GM23338 (cell line): ENCODE data around the gene COX8A. TPM values are rescaled to one million over a fixed set of nuclear protein-coding genes. Genes with fewer than 3 reads are reported as not detected.

Source experiments
- ATAC-seq: fragments of 200-7000 bp; cut with Tn5 transposase; 3 replicates; pipeline ENCODE4 v1.9.1; 2020
- DNase-seq: peaks from one replicate; pipeline ENCODE4 v3.0.0-alpha.2; 2015; ENCODE audit warnings: low spot score
- H2AFZ ChIP-seq: fragments of 200-600 bp; sonication (generic); 2 replicates; pipeline ENCODE4 v1.8.0; 2016; ENCODE audit warnings: antibody characterized with exemption, mild to moderate bottlenecking, moderate library complexity
- H3F3A ChIP-seq: fragments of 200-600 bp; sonication (generic); replicated peaks from 2 replicates; pipeline ENCODE4 v1.8.0; 2017; ENCODE audit warnings: antibody characterized with exemption, mixed run types, low read depth
- H3K27ac ChIP-seq: fragments of 200-600 bp; sonication (generic); 2 replicates; pipeline ENCODE4 v1.6.1; 2016; ENCODE audit warnings: low read depth
- H3K27me3 ChIP-seq: fragments of 200-600 bp; sonication (generic); 2 replicates; pipeline ENCODE4 v1.8.0; 2016; ENCODE audit warnings: mild to moderate bottlenecking, mixed run types, moderate library complexity; ENCODE audit not compliant: insufficient read depth
- H3K36me3 ChIP-seq: fragments of 200-600 bp; sonication (generic); 2 replicates; pipeline ENCODE4 v1.8.0; 2016; ENCODE audit warnings: mild to moderate bottlenecking; ENCODE audit not compliant: insufficient read depth
- H3K4me1 ChIP-seq: fragments of 200-600 bp; sonication (generic); 2 replicates; pipeline ENCODE4 v1.8.0; 2016; ENCODE audit warnings: mild to moderate bottlenecking, moderate library complexity; ENCODE audit not compliant: insufficient read depth
- H3K4me2 ChIP-seq: fragments of 200-600 bp; sonication (generic); 2 replicates; pipeline ENCODE4 v1.7.1; 2017; ENCODE audit warnings: mixed run types
- H3K4me3 ChIP-seq: fragments of 200-600 bp; sonication (generic); 2 replicates; pipeline ENCODE4 v1.6.1; 2016; ENCODE audit warnings: mixed run types
- H3K79me2 ChIP-seq: fragments of 200-600 bp; sonication (generic); replicated peaks from 2 replicates; pipeline ENCODE4 v1.8.0; 2017; ENCODE audit warnings: mild to moderate bottlenecking; ENCODE audit not compliant: insufficient read depth
- H3K9me2 ChIP-seq: fragments of 200-600 bp; sonication (generic); 2 replicates; pipeline ENCODE4 v1.8.0; 2017; ENCODE audit not compliant: insufficient read depth
- H4K20me1 ChIP-seq: fragments of 200-600 bp; sonication (generic); replicated peaks from 2 replicates; pipeline ENCODE4 v1.8.0; 2017; ENCODE audit warnings: mild to moderate bottlenecking; ENCODE audit not compliant: insufficient read depth
- H3K27ac Mint-ChIP-seq: 2 replicates; pipeline ENCODE4 v1.8.0; 2020; ENCODE audit warnings: inconsistent platforms, mild to moderate bottlenecking, moderate library complexity, mixed read lengths
- H3K27me3 Mint-ChIP-seq: 3 replicates; pipeline ENCODE4 v1.8.0; 2022; ENCODE audit warnings: low read depth, mild to moderate bottlenecking, moderate library complexity, mixed read lengths, inconsistent platforms; ENCODE audit not compliant: insufficient read depth, poor library complexity
- H3K36me3 Mint-ChIP-seq: 3 replicates; pipeline ENCODE4 v1.8.0; 2021; ENCODE audit warnings: low read depth, mild to moderate bottlenecking, inconsistent platforms, moderate library complexity, mixed read lengths
- H3K4me1 Mint-ChIP-seq: 3 replicates; pipeline ENCODE4 v1.8.0; 2020; ENCODE audit warnings: mild to moderate bottlenecking, inconsistent platforms, mixed read lengths
- H3K4me3 Mint-ChIP-seq: 3 replicates; pipeline ENCODE4 v1.8.0; 2021; ENCODE audit warnings: moderate library complexity, mild to moderate bottlenecking, inconsistent platforms, mixed read lengths
- H3K9me3 Mint-ChIP-seq: 3 replicates; pipeline ENCODE4 v1.8.0; 2020; ENCODE audit warnings: moderate library complexity, mild to moderate bottlenecking, inconsistent platforms, mixed read lengths
- CREB1 ChIP-seq: fragments of 250-450 bp; sonication (Bioruptor Pico); IDR thresholded peaks from 2 replicates; pipeline ENCODE4 v1.5.0; 2020; ENCODE audit warnings: low read depth, mild to moderate bottlenecking, moderate library complexity
- CTCF ChIP-seq, 2 experiments: fragments of 200-600 bp in 1 of 2; sonication (generic) in 1 of 2; conservative IDR thresholded peaks; 2 replicates each; pipeline versions ENCODE4 v1.5.1 to v1.6.1; 2016 to 2017; ENCODE audit warnings: antibody characterized with exemption in 2 of 2, low read depth in 2 of 2, mild to moderate bottlenecking in 2 of 2, moderate library complexity in 1 of 2
- ETS1 ChIP-seq: IDR thresholded peaks from 2 replicates; pipeline ENCODE4 v1.6.1; 2016; ENCODE audit warnings: antibody characterized with exemption
- EZH2 ChIP-seq: fragments of 200-600 bp; sonication (generic); IDR thresholded peaks from one replicate; pipeline ENCODE4 v1.8.0; 2017; ENCODE audit warnings: antibody characterized with exemption, mild to moderate bottlenecking, low read depth; ENCODE audit not compliant: unreplicated experiment
- EZH2phosphoT487 ChIP-seq: fragments of 200-600 bp; sonication (generic); IDR thresholded peaks from one replicate; pipeline ENCODE4 v1.8.1; 2018; ENCODE audit warnings: antibody characterized with exemption; ENCODE audit not compliant: unreplicated experiment
- JUNB ChIP-seq: IDR thresholded peaks from one replicate; pipeline ENCODE4 v1.6.1; 2016; ENCODE audit warnings: antibody characterized with exemption; ENCODE audit not compliant: unreplicated experiment
- NANOG ChIP-seq: IDR thresholded peaks from 2 replicates; pipeline ENCODE4 v1.6.1; 2016; ENCODE audit warnings: antibody characterized with exemption, borderline replicate concordance
- POLR2AphosphoS5 ChIP-seq: IDR thresholded peaks from 2 replicates; pipeline ENCODE4 v1.6.1; 2016; ENCODE audit warnings: antibody characterized with exemption, low read depth
- REST ChIP-seq: IDR thresholded peaks from one replicate; pipeline ENCODE4 v1.6.1; 2018; ENCODE audit warnings: antibody characterized with exemption; ENCODE audit not compliant: unreplicated experiment
- STAT1 ChIP-seq: IDR thresholded peaks from one replicate; pipeline ENCODE4 v1.6.1; 2016; ENCODE audit warnings: antibody characterized with exemption; ENCODE audit not compliant: unreplicated experiment
- ZNF114 ChIP-seq: fragments of 250-450 bp; sonication (Bioruptor Pico); IDR thresholded peaks from 2 replicates; pipeline ENCODE4 v1.5.0; 2020; ENCODE audit warnings: mild to moderate bottlenecking, moderate library complexity
- ZNF331 ChIP-seq: fragments of 250-450 bp; sonication (Bioruptor Pico); IDR thresholded peaks from 2 replicates; pipeline ENCODE4 v1.5.0; 2020; ENCODE audit warnings: low read depth, mild to moderate bottlenecking, moderate library complexity
- polyA plus RNA-seq: library from polyadenylated mRNA; unstranded; fragments of >200 nt; fragmentation: Nextera tagmentation; extraction: Ambion mirVana; gene quantifications from 2 replicates; pipeline ENCODE4 v1.2.1, GENCODE V29; 2016
- total RNA-seq: library from RNA; depleted of rRNA; stranded (reverse); fragments of >200 nt; shearing (Covaris generic); gene quantifications from 2 replicates; pipeline ENCODE4 v1.2.3, GENCODE V29; 2014

COX8A gene
- total and polyA plus RNA-seq, 2 experiments from 2014 or later, result 427 to 483 TPM

- no peaks in the 10 kb centered on the region for H3K36me3 ChIP-seq
- peaks cover 54% of the 10 kb centered on the region for H3K79me2 ChIP-seq
- no peak for ATAC-seq
- TF ChIP-seq EZH2 (no peak), ZNF331 (CRISPR knock-in tag) (no peak), POLR2AphosphoS5 (no peak), STAT1 (no peak), ZNF114 (CRISPR knock-in tag) (no peak)
- Mint-ChIP-seq H3K36me3 (peaks cover under 1% of the 10 kb centered on the region; the same call in 2 of the 3 replicates), H3K4me1 (peaks cover 11% of the 10 kb centered on the region), H3K9me3 (no peaks in the 10 kb centered on the region), H3K27me3 (peaks cover 17% of the 10 kb centered on the region), H3K4me3 (peak overlapping the region; percentile 81), H3K27ac (no peak overlapping the region; the same call in 1 of the 2 replicates)
- no peaks in the 10 kb centered on the region for H3K27me3 ChIP-seq
- H3K4me2 ChIP-seq, result no peak overlapping the region
- H4K20me1 ChIP-seq, result peaks cover 34% of the 10 kb centered on the region
- H3K4me1 ChIP-seq, result peaks cover 8% of the 10 kb centered on the region
- peaks cover 30% of the 10 kb centered on the region for H3F3A ChIP-seq
- DNase-seq, result no peak
- no peak overlapping the region for H2AFZ ChIP-seq
- no peak overlapping the region for H3K4me3 ChIP-seq
- H3K9me2 ChIP-seq, result no peaks in the 10 kb centered on the region
- no peak overlapping the region for H3K27ac ChIP-seq
Measured at GRCh38 chr11:63940786-63941185, 33.6 kb upstream of the COX8A start.

GRCh38 chr11:63941901-63942300, 32.5 kb upstream of the COX8A start:
- Histone ChIP-seq H3K4me3 (no peak overlapping the region), H3K4me2 (no peak overlapping the region), H3K27ac (no peak overlapping the region), H3K27me3 (no peaks in the 10 kb centered on the region), H3K79me2 (peaks cover 54% of the 10 kb centered on the region), H2AFZ (no peak overlapping the region), H4K20me1 (peaks cover 38% of the 10 kb centered on the region), H3F3A (peaks cover 39% of the 10 kb centered on the region), H3K4me1 (peaks cover 8% of the 10 kb centered on the region), H3K36me3 (peaks cover 9% of the 10 kb centered on the region), H3K9me2 (no peaks in the 10 kb centered on the region)
- TF ChIP-seq EZH2 (no peak), CREB1 (no peak), ZNF331 (CRISPR knock-in tag) (no peak)
- Mint-ChIP-seq H3K27ac (no peak overlapping the region), H3K27me3 (peaks cover 18% of the 10 kb centered on the region), H3K4me3 (no peak overlapping the region), H3K36me3 (peaks cover 9% of the 10 kb centered on the region), H3K9me3 (no peaks in the 10 kb centered on the region), H3K4me1 (peaks cover 11% of the 10 kb centered on the region)
- DNase-seq (no peak), ATAC-seq (no peak)

- DNase-seq (no peak), ATAC-seq (no peak)
- peaks cover 16% of the 10 kb centered on the region for H3K36me3 Mint-ChIP-seq
- H3K36me3 ChIP-seq, result peaks cover 13% of the 10 kb centered on the region
- no peak overlapping the region for H3K27ac ChIP-seq
- no peak overlapping the region for H3K4me3 ChIP-seq
- H3F3A ChIP-seq, result peaks cover 34% of the 10 kb centered on the region
- H3K79me2 ChIP-seq, result peaks cover 54% of the 10 kb centered on the region
- H3K27ac Mint-ChIP-seq, result no peak overlapping the region
- H3K9me3 Mint-ChIP-seq, result no peaks in the 10 kb centered on the region
- H3K4me2 ChIP-seq, result no peak overlapping the region
- no peaks in the 10 kb centered on the region for H3K9me2 ChIP-seq
- no peak overlapping the region for H3K4me3 Mint-ChIP-seq
- H4K20me1 ChIP-seq, result peaks cover 38% of the 10 kb centered on the region
- peaks cover 4% of the 10 kb centered on the region for H3K4me1 ChIP-seq
- no peak overlapping the region for H2AFZ ChIP-seq
- no peaks in the 10 kb centered on the region for H3K27me3 ChIP-seq
- peaks cover 11% of the 10 kb centered on the region for H3K4me1 Mint-ChIP-seq
- peaks cover 18% of the 10 kb centered on the region for H3K27me3 Mint-ChIP-seq
- TF ChIP-seq EZH2phosphoT487 (no peak), REST (no peak), CTCF (conservative IDR thresholded peaks at IDR 0.05; ENCODE audit: low read depth in 2 of 2) (no peak), POLR2AphosphoS5 (no peak), STAT1 (no peak), EZH2 (no peak), NANOG (no peak), JUNB (no peak), ZNF114 (CRISPR knock-in tag) (no peak), ETS1 (no peak), ZNF331 (CRISPR knock-in tag) (no peak)
Measured at GRCh38 chr11:63942803-63943202, 31.6 kb upstream of the COX8A start.
